Activated CD4-positive, alpha-beta T cell treated with anti-CD3 and anti-CD28 coated beads, Interleukin-2, amount 10 ng/mL, durations not matched to agents 7 days and 5 days (primary cell): ENCODE measurements around the gene CHAC1. TPM values are rescaled to one million over a fixed set of nuclear protein-coding genes. Genes with fewer than 3 reads are reported as not detected.

Experiments used
- CTCF ChIA-PET: fragments of 350-600 bp; sonication (Branson Sonifier 250); formaldehyde crosslinking; loops from one replicate; lab custom pipeline; 2021; ENCODE audit warnings: antibody characterized with exemption; lab: Charles Lee
- POLR2A ChIA-PET: fragments of 350-600 bp; sonication (Branson Sonifier 250); formaldehyde crosslinking; loops from one replicate; lab custom pipeline; 2021; ENCODE audit warnings: antibody characterized with exemption; lab: Charles Lee
- DNase-seq: peaks from one replicate; pipeline ENCODE4 v3.0.0-alpha.2; 2020
- H3K27ac Mint-ChIP-seq: one replicate; pipeline ENCODE4 v1.8.0; 2021; ENCODE audit warnings: mild to moderate bottlenecking, moderate library complexity, mixed read lengths
- H3K27me3 Mint-ChIP-seq: one replicate; pipeline ENCODE4 v1.8.0; 2021; ENCODE audit warnings: mixed read lengths
- H3K36me3 Mint-ChIP-seq: one replicate; pipeline ENCODE4 v1.8.0; 2021; ENCODE audit warnings: low read depth, mixed read lengths
- H3K4me1 Mint-ChIP-seq: one replicate; pipeline ENCODE4 v1.8.0; 2021; ENCODE audit warnings: mixed read lengths
- H3K4me3 Mint-ChIP-seq: one replicate; pipeline ENCODE4 v1.8.0; 2021; ENCODE audit warnings: mild to moderate bottlenecking, moderate library complexity, mixed read lengths
- H3K9me3 Mint-ChIP-seq: one replicate; pipeline ENCODE4 v1.8.0; 2021; ENCODE audit warnings: mixed read lengths
- total RNA-seq, 2 experiments: library from RNA; stranded (reverse); gene quantifications; one replicate each; pipeline ENCODE4 v1.2.3, GENCODE V29; 2021

Gene CHAC1
- total RNA-seq, 2 experiments from 2014 or later: 4.7 to 6.7 TPM

GRCh38 chr15:40914486-40914885 is 38.8 kb upstream of the CHAC1 start:
- H3K36me3 Mint-ChIP-seq: no peaks in the 10 kb centered on the region
- H3K4me1 Mint-ChIP-seq: peaks cover 10% of the 10 kb centered on the region
- H3K27ac Mint-ChIP-seq: peak overlapping the region; percentile 22
- CTCF ChIA-PET: interaction anchor here (0.6 to 1.4 kb wide), 5 partner anchors 16 to 56 kb away, joined by 3 to 4 read pairs (median 3); no protein-coding TSS in a partner anchor
- H3K4me3 Mint-ChIP-seq: no peak overlapping the region
- H3K27me3 Mint-ChIP-seq: no peaks in the 10 kb centered on the region
- H3K9me3 Mint-ChIP-seq: no peaks in the 10 kb centered on the region
- POLR2A ChIA-PET: no interaction called here
- no peak for DNase-seq

DNA sequence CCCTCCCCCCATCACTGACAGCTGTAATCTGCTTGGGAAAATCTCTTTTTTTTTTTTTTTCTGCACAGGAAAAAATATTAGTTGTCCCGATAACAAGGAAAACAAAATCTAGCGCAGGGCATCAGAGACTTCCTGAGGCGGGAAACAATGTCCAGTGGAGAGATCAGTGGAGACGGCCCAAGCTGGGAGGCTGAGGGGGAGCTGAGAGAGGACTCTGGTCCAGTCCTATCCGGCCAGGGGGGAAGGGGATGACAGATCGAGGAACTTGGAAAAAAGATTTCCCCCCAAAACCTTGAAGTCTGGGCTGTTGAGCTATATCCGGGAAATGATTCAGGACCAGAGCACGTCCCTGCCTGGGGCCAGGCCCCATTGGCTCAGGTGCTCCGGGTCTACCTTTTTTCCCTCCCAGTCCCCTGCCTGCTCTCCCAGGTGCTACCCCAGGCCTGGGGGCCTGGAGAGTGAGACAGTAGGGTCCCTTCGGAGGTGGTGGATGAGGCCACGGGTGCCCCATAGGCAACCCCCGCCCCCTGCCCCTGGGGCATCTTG is 38.1 kb upstream of the CHAC1 start:
- POLR2A ChIA-PET: no interaction called here

GRCh38 chr15:40915679-40916078 is 37.6 kb upstream of the CHAC1 start:
- H3K4me1 Mint-ChIP-seq: peaks cover 10% of the 10 kb centered on the region
- no peaks in the 10 kb centered on the region for H3K36me3 Mint-ChIP-seq
- no peaks in the 10 kb centered on the region for H3K9me3 Mint-ChIP-seq
- no peaks in the 10 kb centered on the region for H3K27me3 Mint-ChIP-seq
- H3K27ac Mint-ChIP-seq: no peak overlapping the region
- ChIA-PET POLR2A (no interaction called here), CTCF (interaction anchor here (0.5 to 6.7 kb wide), 4 partner anchors 10 to 689 kb away, joined by 3 to 33 read pairs (median 3); no protein-coding TSS in a partner anchor)
- H3K4me3 Mint-ChIP-seq: no peak overlapping the region
- DNase-seq: no peak

More for the DNA sequence above, 38.1 kb upstream of the CHAC1 start:
- no peaks in the 10 kb centered on the region for H3K36me3 Mint-ChIP-seq
- no peaks in the 10 kb centered on the region for H3K9me3 Mint-ChIP-seq
- CTCF ChIA-PET: interaction anchor here (0.5 to 6.7 kb wide), 7 partner anchors 9 to 688 kb away, joined by 3 to 33 read pairs (median 3); no protein-coding TSS in a partner anchor
- peaks cover 10% of the 10 kb centered on the region for H3K4me1 Mint-ChIP-seq
- H3K27me3 Mint-ChIP-seq: no peaks in the 10 kb centered on the region
- DNase-seq: no peak
- H3K27ac Mint-ChIP-seq: no peak overlapping the region
- H3K4me3 Mint-ChIP-seq: no peak overlapping the region

DNA sequence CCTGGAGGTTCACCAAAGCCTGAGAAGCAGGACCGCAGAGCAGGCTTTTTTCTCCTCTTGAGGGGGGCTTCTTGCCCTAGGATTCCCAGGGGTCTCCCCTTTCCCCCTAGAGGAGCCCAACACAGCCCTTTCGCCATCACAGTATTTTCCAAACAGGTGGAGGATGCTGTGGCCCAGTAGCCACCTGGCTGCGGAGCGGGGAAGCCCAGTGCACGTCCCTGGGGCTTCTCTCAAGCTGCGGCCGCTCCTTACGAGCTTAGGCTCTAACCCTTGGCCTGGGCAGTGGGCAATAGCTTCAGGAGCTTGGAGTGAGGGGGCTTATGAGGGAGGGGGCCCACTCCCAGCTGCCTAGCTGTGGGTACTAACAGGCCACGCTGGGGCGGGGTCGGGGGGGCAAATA is 35.7 kb upstream of the CHAC1 start:
- Mint-ChIP-seq H3K27ac (no peak overlapping the region), H3K4me1 (no peaks in the 10 kb centered on the region), H3K27me3 (peaks cover 4% of the 10 kb centered on the region), H3K9me3 (no peaks in the 10 kb centered on the region), H3K4me3 (no peak overlapping the region), H3K36me3 (no peaks in the 10 kb centered on the region)
- CTCF ChIA-PET: interaction anchor here (0.8 to 6.7 kb wide), 2 partner anchors 12 to 16 kb away, joined by 4 to 33 read pairs; no protein-coding TSS in a partner anchor
- POLR2A ChIA-PET: no interaction called here
- no peak for DNase-seq

DNA sequence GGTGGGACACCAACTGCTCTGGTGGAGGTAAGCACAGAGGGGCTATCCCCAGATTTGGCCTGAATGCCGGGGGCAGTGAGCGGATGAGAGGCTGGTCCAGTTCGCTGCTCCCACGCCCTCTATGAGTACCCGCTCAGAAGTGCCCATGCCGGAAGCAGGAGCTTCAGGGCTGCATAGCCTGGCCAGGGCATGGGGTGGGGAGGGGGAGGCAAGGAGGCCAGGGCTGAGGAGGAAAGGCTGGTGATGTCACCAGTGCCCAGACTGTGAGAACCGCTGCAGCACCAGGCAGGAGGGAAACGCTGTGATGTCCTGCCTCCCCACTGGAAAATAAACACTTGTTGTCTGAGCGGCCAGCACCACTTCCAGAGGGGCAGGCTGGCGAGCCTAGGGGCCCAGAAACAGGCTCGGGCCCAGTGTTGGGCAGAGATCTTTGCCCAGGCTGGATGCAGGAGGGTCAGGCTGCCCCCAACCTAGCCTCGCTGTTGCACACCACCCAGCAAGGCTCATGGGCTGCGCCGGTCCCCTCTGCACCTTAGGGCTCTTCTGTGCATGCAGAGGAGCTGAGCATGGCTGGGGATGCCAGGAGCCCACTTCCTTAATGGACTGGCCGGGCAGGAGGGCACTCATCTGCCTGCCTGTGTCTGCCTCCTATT is 35.0 kb upstream of the CHAC1 start:
- Mint-ChIP-seq H3K4me1 (no peaks in the 10 kb centered on the region), H3K27me3 (peaks cover 9% of the 10 kb centered on the region), H3K9me3 (no peaks in the 10 kb centered on the region), H3K36me3 (no peaks in the 10 kb centered on the region), H3K27ac (no peak overlapping the region), H3K4me3 (no peak overlapping the region)
- no peak for DNase-seq
- ChIA-PET POLR2A (no interaction called here), CTCF (interaction anchor here (1.5 to 6.7 kb wide), 3 partner anchors 12 to 23 kb away, joined by 4 to 33 read pairs (median 10); no protein-coding TSS in a partner anchor)

GRCh38 chr15:40918799-40919392 is 34.4 kb upstream of the CHAC1 start:
- H3K4me3 Mint-ChIP-seq: no peak overlapping the region
- POLR2A ChIA-PET: no interaction called here
- H3K36me3 Mint-ChIP-seq: no peaks in the 10 kb centered on the region

DNA sequence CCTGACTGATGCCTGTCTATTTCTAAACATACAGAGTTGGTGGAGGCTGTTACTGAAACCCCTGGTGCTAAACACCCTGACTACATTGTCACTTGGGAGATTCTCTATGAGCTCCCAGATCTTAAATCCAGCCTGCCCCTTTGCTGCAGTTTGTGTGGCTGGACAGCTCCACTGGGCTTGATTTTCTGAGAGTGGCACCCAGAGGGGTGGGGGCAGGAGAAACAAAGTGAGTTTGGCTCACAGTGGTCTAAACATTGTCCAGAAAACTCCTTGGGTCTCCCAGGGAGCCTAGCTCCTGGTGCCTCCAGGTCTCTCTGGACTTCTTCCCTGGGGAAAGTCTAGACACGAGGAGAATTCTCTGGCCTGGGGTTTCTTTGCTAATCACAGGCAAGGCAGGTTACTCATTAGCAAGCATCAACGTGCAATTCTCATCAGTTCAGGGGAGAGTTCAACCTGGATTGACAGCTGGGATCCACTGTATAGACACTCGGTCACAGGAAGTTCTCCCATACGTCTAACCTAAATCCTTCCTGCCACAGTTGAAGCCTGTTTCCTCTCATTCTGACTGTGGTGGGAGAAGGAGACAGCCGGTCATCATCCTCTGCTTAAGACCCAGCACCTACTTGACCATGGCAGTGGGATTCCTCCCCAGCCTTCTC is 31.2 kb upstream of the CHAC1 start:
- Mint-ChIP-seq H3K27me3 (peaks cover 41% of the 10 kb centered on the region), H3K4me3 (no peak overlapping the region), H3K27ac (no peak overlapping the region), H3K9me3 (no peaks in the 10 kb centered on the region), H3K36me3 (no peaks in the 10 kb centered on the region), H3K4me1 (peaks cover 11% of the 10 kb centered on the region)
- ChIA-PET CTCF (interaction anchor here (0.7 to 1.4 kb wide), 5 partner anchors 11 to 28 kb away, joined by 3 to 5 read pairs (median 3); partner anchors contain the start of gene VPS18), POLR2A (no interaction called here)
- no peak for DNase-seq

More at GRCh38 chr15:40918799-40919392, 34.4 kb upstream of the CHAC1 start:
- Mint-ChIP-seq H3K27ac (no peak overlapping the region), H3K27me3 (peaks cover 11% of the 10 kb centered on the region), H3K9me3 (no peaks in the 10 kb centered on the region), H3K4me1 (no peaks in the 10 kb centered on the region)
- no peak for DNase-seq
- CTCF ChIA-PET: interaction anchor here (1.2 to 6.7 kb wide), 5 partner anchors 12 to 23 kb away, joined by 3 to 33 read pairs (median 4); no protein-coding TSS in a partner anchor

DNA sequence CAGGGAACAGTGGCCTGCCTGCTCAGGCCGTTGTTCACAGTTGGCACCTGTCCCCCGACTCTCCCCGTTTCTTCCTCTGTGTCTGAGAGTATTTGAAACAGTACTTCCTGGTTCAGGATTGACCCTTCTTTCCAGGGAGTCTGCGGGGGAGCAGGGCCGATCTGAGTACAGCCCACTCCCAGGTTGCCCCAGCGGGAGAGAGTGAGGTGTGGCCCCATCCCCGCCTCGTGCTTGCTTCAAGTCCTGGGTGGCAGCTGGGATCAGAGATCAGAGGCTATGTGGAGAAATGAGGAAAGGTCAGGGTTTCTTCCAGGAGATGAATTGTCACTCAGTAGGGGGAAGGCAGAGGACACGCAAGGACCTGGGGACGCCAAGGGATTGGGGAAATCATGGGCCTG is 30.7 kb upstream of the CHAC1 start:
- H3K4me1 Mint-ChIP-seq: peaks cover 13% of the 10 kb centered on the region
- ChIA-PET POLR2A (no interaction called here), CTCF (interaction anchor here (0.6 to 1.4 kb wide), 4 partner anchors 10 to 486 kb away, joined by 3 to 5 read pairs (median 4); partner anchors contain the start of gene VPS18)
- no peak overlapping the region for H3K4me3 Mint-ChIP-seq
- no peak overlapping the region for H3K27ac Mint-ChIP-seq
- no peaks in the 10 kb centered on the region for H3K36me3 Mint-ChIP-seq
- no peaks in the 10 kb centered on the region for H3K9me3 Mint-ChIP-seq
- peaks cover 45% of the 10 kb centered on the region for H3K27me3 Mint-ChIP-seq
- DNase-seq: no peak

GRCh38 chr15:40923551-40923950 is 29.7 kb upstream of the CHAC1 start:
- Mint-ChIP-seq H3K4me3 (no peak overlapping the region), H3K9me3 (no peaks in the 10 kb centered on the region), H3K27ac (no peak overlapping the region), H3K27me3 (peaks cover 50% of the 10 kb centered on the region), H3K4me1 (peaks cover 18% of the 10 kb centered on the region), H3K36me3 (no peaks in the 10 kb centered on the region)
- POLR2A ChIA-PET: no interaction called here
- no peak for DNase-seq
- CTCF ChIA-PET: interaction anchor here (0.5 to 3.5 kb wide), 7 partner anchors 15 to 99 kb away, joined by 3 to 12 read pairs (median 4); partner anchors contain the start of gene VPS18

GRCh38 chr15:40925495-40925862 is 27.8 kb upstream of the CHAC1 start:
- Mint-ChIP-seq H3K36me3 (no peaks in the 10 kb centered on the region), H3K27me3 (peaks cover 66% of the 10 kb centered on the region), H3K9me3 (no peaks in the 10 kb centered on the region), H3K4me3 (no peak overlapping the region), H3K27ac (no peak overlapping the region), H3K4me1 (peaks cover 33% of the 10 kb centered on the region)
- ChIA-PET CTCF (interaction anchor here (0.6 to 3.5 kb wide), 2 partner anchors 16 to 298 kb away, joined by 5 to 12 read pairs; no protein-coding TSS in a partner anchor), POLR2A (no interaction called here)
- DNase-seq: no peak

GRCh38 chr15:40925863-40926658 is 27.2 kb upstream of the CHAC1 start:
- Mint-ChIP-seq H3K27ac (no peak overlapping the region), H3K4me1 (peaks cover 39% of the 10 kb centered on the region), H3K4me3 (no peak overlapping the region), H3K27me3 (peaks cover 72% of the 10 kb centered on the region), H3K36me3 (no peaks in the 10 kb centered on the region), H3K9me3 (no peaks in the 10 kb centered on the region)
- ChIA-PET POLR2A (no interaction called here), CTCF (interaction anchor here (0.6 to 3.5 kb wide), 2 partner anchors 15 to 297 kb away, joined by 5 to 12 read pairs; no protein-coding TSS in a partner anchor)
- DNase-seq: no peak
